Inferior parietal cortex (tissue), 1 donor: ENCODE results near the gene FCER2.
"Not testable (repeated sequence)": the region's sequence is repeated elsewhere in the genome, so short reads cannot be mapped to it uniquely, and the experiment has no call there.

ENCODE experiments used
- DNase-seq: peaks from one replicate; pipeline ENCODE4 v3.0.0-alpha.2; 2016; ENCODE audit errors: extremely low spot score

Gene FCER2

DNA sequence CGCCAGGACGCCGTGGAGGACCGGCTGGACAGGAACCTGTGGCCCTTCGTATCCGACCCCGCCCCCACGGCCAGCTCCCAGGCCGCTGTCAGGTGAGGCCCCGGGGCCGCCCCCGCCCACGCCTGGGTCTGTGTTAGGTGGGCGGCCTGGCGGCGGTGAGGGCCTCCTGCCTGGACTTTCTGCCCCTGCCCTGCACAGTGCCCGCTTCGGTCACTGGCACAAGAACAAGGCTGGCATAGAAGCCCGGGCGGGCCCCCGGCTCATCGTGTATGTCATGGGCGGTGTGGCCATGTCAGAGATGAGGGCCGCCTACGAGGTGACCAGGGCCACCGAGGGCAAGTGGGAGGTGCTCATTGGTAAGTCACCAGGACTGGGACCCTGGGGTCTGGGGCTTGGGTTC is 54.8 kb downstream of the FCER2 start:
- DNase-seq, result no peak

DNA sequence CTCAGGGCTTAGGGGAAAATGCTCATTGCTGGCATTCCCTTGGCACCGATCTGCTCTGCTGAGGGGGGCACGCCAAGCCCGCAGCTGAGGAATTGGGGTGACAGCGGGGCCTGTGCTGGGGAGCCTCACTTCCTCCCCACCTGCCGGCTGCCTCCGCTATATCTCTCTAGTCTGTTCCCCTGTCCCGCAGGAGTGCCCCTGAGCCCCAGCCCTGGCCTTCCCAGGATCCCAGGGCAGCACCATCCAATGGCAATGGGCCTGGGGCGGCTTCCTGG is 55.6 kb downstream of the FCER2 start:
- no peak for DNase-seq

DNA sequence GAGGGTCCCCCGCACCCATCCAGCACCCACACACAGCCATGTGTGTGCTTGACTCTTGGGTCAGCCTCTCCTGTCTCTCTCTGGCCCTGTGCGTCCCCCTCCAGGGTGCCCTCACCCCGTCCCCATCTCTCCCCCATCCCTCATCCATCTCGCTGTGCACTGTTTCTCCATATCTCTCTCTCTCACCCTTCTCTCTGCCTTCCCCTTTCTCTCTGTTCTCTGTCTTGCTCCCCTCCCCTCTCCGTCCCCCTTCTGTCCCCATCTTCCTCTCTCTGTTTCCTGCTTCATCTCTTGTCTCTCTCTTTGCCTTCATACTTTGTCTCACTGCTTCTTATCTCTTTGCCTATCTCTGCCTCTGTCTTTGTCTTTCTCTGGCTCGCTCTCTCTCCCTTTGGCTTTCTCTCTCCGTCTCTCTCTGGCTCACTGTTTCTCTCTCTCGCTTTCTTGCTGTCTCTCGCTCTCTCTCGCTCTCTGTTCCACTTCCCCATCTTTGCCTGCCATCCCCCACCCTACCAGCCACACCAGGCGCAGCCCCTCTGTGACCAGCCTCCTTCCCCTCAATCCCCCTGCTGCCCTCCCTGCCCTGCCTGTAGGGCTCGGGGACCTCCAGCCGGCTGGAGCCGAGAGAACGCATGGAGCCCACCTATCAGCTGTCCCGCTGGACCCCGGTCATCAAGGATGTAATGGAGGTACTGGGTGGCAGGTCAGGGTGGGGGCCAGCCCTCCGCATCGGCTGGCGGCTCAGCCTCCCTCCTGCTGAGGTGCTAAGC is 56.1 kb downstream of the FCER2 start:
- no peak for DNase-seq

DNA sequence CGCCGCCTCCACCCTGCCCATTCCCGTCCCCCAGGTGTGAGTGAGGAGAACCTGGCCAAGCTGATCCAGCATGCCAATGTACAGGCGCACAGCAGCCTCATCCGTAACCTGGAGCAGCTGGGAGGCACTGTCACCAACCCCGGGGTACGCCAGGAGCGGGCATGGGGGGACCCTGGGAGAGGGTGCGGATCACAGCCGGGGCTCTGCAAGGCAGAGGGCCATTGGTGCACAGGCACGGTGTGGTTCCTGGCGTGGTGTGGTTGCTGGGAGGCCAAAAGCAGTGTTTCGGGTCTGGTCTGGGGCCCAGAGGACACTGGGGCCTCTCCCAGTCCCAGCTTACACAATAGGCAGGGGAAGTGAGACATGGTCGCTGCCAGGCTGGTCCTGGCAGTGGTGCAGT is 56.8 kb downstream of the FCER2 start:
- DNase-seq, result no peak

DNA sequence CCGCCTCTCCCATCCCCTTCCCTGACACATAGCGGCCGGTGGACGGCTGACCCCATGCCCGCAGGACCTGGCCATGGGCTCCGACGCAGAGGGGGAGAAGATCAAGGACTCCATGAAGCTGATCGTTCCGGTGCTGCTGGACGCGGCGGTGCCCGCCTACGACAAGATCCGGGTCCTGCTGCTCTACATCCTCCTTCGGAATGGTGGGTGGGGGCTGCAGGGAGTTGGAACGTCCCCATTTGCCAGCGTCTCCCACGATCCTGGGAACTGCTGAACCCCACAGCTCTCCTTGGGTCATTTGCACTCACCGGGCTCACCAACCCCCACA is 57.4 kb downstream of the FCER2 start:
- DNase-seq, result no peak

DNA sequence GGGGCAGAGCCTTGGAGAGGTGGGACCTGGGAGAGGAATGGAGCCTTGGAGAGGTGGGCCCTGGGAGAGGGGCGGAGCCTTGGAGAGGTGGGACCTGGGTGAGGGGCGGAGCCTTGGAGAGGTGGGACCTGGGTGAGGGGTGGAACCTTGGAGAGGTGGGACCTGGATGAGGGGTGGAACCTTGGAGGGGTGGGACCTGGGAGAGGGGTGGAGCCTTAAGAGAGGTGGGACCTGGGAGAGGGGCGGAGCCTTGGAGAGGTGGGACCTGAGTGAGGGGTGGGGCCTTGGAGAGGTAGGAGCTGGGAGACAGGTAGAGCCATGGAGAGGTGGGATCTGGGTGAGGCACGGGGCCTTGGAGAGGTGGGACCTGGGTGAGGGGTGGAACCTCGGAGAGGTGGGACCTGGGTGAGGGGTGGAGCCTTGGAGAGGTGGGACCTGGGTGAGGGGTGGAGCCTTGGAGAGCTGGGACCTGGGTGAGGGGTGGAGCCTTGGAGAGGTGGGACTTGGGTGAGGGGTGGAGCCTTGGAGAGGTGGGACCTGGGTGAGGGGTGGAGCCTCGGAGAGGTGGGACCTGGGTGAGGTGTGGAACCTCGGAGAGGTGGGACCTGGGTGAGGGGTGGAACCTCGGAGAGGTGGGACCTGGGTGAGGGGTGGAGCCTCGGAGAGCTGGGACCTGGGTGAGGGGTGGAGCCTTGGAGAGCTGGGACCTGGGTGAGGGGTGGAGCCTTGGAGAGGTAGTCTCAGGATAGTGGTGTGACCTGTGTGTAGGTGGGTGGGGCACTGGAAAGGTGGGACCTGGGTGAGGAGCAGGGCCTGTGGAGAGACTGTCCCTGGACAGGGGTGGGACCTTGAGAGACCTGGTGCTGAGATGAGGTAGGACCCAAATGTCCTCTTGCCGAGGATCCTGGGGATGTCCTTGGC is 58.0 kb downstream of the FCER2 start:
- DNase-seq, result not testable (repeated sequence)

DNA sequence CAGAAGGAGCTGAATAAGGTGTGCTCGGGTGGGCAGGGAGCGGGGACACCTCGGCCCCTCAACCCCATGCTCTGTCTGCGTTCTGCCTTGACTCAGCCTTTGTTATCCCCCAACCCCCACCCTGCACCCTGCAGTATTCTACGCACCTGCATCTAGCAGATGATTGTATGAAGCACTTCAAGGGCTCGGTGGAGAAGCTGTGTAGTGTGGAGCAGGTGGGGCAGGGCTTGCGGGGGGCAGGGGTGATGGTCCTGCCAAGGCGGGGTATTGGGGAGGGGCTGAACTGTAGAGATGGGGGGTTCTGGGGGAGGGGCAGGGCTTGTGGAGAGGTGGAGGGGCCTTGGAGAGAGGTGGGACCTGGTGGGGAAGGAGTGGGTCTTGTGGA is 58.9 kb downstream of the FCER2 start:
- DNase-seq, result no peak

DNA sequence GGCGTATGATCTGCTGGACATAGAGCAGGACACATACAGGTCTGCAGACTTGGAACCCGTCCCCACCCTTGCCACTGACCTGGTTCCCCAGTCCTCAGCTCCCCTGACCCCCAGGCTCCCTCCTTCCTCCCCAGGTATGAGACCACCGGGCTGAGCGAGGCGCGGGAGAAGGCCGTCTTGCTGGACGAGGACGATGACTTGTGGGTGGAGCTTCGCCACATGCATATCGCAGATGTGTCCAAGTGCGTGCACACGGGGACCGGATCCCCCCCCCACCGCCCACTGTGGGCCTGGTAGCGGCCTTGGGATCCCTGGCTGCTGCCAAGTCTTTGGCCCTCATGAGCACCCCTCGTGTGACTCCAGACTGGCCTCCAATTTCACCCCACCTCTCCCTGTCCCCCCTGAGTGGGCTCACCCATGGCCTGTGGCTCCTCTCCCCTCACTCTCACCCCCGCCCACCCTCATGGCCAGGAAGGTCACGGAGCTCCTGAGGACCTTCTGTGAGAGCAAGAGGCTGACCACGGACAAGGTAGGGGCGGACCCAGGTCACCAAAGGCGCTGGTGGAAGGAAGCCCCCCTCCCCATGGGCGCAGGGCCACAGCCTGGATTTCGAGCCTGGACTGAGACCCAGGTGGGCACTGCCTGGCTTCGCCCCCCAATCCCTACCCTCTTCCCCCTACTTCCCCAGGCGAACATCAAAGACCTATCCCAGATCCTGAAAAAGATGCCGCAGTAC is 59.5 kb downstream of the FCER2 start:
- DNase-seq, result no peak

DNA sequence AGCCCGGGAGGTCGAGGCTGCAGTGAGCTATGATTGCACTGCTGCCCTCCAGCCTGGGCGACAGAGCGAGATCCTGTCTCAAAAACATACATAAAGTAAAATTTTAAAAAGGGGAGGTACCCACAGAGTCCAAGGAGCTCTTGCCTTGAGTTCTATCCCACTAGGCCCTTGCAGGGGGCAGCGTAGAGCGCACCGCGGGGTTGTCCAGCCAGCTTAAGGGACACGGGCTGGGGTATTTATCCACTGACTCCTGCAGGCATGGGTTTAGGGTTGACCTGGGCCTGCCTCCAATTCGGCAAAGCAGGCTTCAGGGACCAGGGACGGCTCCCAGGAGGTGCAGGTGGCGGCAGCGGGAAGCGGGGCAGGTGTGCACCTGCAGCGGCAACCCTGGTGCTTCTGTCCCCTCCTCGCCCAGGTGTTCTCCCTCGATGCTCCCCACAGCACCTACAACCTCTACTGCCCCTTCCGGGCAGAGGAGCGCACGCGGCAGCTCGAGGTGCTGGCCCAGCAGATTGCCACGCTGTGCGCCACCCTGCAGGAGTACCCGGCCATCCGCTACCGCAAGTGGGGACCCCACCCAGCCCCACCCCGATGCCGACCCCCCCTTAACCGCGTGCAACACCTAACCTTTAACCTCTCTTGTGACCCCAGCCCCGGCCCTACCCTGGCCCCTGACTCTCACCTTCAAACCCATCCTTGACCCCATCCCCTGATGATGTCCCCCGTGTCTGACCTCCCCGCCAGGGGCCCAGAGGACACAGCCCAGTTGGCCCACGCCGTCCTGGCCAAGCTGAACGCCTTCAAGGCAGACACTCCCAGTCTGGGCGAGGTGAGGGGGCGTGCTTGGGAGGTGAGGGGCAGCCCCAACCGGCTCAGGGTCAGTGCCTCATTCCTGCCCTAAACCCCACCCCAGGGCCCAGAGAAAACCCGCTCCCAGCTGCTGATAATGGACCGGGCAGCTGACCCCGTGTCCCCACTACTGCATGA is 60.3 kb downstream of the FCER2 start:
- no peak for DNase-seq

DNA sequence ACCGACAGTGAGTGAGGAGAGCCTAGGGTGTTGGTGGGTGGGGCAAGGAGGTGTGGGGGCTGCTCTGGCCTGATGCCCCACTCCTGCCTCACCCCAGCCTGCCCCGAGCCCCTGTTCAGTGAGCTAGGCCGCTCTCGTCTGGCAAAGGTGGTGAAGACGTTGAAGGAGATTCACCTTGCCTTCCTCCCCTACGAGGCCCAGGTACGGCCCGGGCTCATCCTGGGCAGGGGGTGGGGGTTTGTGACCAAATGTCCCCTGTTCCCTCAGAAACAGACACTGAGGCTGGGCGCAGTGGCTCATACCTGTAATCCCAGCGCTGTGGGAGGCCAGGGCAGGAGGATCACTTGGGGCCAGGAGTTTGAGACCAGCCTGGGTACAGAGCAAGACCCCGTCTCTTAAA is 61.1 kb downstream of the FCER2 start:
- no peak for DNase-seq

DNA sequence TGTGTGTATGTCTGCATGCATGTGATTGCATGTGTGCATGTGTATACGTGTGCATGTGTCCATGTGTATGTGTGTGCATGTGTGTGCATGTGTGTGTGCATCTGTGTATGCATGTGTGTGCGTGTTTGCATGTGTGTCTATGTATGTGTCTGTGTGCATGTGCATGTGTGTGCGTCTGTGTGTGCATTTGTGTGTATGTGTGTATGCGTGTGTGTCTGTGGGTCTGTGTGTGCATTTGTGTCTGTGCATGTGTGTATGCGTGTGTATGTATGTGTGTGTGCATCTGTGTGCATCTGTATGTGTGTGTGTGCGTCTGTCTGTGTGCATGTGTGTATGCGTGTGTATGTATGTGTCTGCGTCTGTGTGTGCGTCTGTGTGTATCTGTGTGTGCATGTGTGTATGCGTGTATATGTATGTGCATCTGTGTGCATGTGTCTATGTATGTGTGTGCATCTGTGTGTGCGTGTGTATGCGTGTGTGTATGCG is 62.0 kb downstream of the FCER2 start:
- no peak for DNase-seq

DNA sequence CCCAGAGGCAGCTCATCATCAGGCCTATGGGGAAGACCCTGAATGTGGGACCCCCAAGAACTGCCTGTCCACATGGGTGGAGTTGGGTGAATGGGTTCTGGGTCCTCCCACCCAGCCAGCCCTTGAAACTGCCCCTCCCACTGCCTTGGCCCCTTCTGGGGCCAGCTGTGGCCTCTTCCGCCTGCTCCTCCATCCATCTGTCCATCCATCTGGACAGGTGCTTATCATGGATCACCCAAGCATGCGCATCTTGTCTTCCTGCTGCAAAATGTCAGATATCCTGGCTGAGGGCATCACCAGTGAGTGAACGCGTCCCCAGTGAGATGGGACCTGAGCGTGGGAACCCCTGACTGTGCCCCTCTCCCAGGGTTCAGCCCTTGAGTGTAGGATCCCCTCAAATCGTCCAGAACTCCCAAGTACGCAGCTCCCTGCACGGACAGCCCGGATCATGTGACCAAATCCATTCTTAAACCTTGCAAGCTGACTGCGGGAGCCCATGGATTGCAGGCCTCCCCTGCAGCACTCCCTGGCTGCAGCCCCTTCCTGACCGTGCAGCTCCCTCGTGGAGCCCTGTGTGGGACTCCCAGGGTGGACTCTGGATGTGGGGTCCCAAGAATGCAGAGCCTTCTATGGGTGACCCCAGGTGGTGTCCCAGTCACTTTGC is 63.0 kb downstream of the FCER2 start:
- DNase-seq, result no peak
